Smooth muscle cell (in vitro differentiated cells): ENCODE data around the gene RBM12. TPM values are rescaled to one million over a fixed set of nuclear protein-coding genes. Genes with fewer than 3 reads are reported as not detected.

ENCODE experiments used
- DNase-seq: peaks from one replicate; lab custom pipeline; 2025; ENCODE audit not compliant: unreplicated experiment; lab: John Stamatoyannopoulos, UW
- H2AFZ ChIP-seq: fragments of 200-600 bp; sonication (generic); 2 replicates; pipeline ENCODE4 v1.6.0; 2016; ENCODE audit warnings: antibody characterized with exemption, low read depth, mild to moderate bottlenecking
- H3F3A ChIP-seq: fragments of 200-600 bp; sonication (generic); 2 replicates; pipeline ENCODE4 v1.6.0; 2017; ENCODE audit warnings: antibody characterized with exemption, low read depth
- H3K27ac ChIP-seq: fragments of 200-600 bp; sonication (generic); 2 replicates; pipeline ENCODE4 v1.5.1; 2016; ENCODE audit warnings: low read depth, mild to moderate bottlenecking
- H3K27me3 ChIP-seq: fragments of 200-600 bp; sonication (generic); 2 replicates; pipeline ENCODE4 v1.6.1; 2016; ENCODE audit warnings: low read depth, mild to moderate bottlenecking
- H3K36me3 ChIP-seq: fragments of 200-600 bp; sonication (generic); 2 replicates; pipeline ENCODE4 v1.5.1; 2016; ENCODE audit warnings: low read depth
- H3K4me1 ChIP-seq: fragments of 200-600 bp; sonication (generic); 2 replicates; pipeline ENCODE4 v1.5.1; 2016; ENCODE audit warnings: low read depth
- H3K4me2 ChIP-seq: fragments of 200-600 bp; sonication (generic); 2 replicates; pipeline ENCODE4 v1.6.0; 2016; ENCODE audit warnings: mild to moderate bottlenecking
- H3K4me3 ChIP-seq: fragments of 200-600 bp; sonication (generic); 2 replicates; pipeline ENCODE4 v1.5.1; 2016; ENCODE audit warnings: mild to moderate bottlenecking
- H3K79me2 ChIP-seq: fragments of 200-600 bp; sonication (generic); 2 replicates; pipeline ENCODE4 v1.6.0; 2016; ENCODE audit warnings: low read depth, mild to moderate bottlenecking
- H3K9ac ChIP-seq: fragments of 200-600 bp; sonication (generic); 2 replicates; pipeline ENCODE4 v1.6.0; 2016; ENCODE audit warnings: low read depth
- H3K9me3 ChIP-seq: fragments of 200-600 bp; sonication (generic); replicated peaks from 2 replicates; pipeline ENCODE4 v1.5.1; 2016; ENCODE audit warnings: low read depth
- H4K20me1 ChIP-seq: fragments of 200-600 bp; sonication (generic); 2 replicates; pipeline ENCODE4 v1.6.0; 2016; ENCODE audit warnings: low read depth
- WGBS: methylation state at CpG from one replicate; pipeline ENCODE4 v1.1.7; 2016; ENCODE audit warnings: low lambda C conversion rate; 5-methylcytosine and 5-hydroxymethylcytosine counted together
- polyA plus RNA-seq: library from polyadenylated mRNA; unstranded; fragments of >200 nt; fragmentation: Nextera tagmentation; extraction: Ambion mirVana; gene quantifications from 2 replicates; pipeline ENCODE4 v1.2.1, GENCODE V29; 2016
- total RNA-seq: library from RNA; depleted of rRNA; stranded (reverse); fragments of >200 nt; gene quantifications from 2 replicates; pipeline ENCODE4 v1.2.3, GENCODE V29; 2014
- TF ChIP-seq, protein P1 (sequence below): fragments of 200-600 bp; sonication (generic); IDR thresholded peaks from 2 replicates; pipeline ENCODE4 v1.5.1; 2017; ENCODE audit warnings: borderline replicate concordance, mild to moderate bottlenecking, antibody characterized with exemption; ENCODE audit not compliant: insufficient read depth, poor library complexity, severe bottlenecking

Gene RBM12
- total and polyA plus RNA-seq, 2 experiments from 2014 or later = 14.5 to 44.2 TPM

DNA sequence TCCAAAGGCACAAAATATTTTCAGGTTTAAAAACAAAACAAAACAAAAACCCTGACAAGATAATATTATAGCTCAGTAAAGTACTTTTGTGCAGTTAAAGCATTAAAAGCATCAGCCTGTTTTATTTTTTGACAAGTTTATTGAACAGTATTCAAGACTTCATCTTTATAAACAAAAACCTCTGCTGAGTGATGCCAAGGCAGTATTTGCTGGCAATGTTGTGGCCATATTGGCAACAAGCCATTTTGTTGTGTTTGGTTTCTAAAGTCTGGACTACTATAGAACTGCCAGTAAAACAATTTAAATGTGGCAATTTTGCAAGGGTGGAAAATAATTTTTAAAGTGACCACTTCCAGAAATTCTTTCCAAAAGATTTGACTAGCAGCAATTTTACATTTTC, 15.9 kb downstream of the RBM12 start:
- Histone ChIP-seq H3F3A (no peaks in the 10 kb centered on the region), H2AFZ (no peak overlapping the region), H3K36me3 (no peaks in the 10 kb centered on the region), H3K9me3 (no peaks in the 10 kb centered on the region), H3K79me2 (peaks cover 100% of the 10 kb centered on the region), H3K4me1 (no peaks in the 10 kb centered on the region), H3K4me3 (no peak overlapping the region), H3K9ac (no peak overlapping the region), H3K27ac (no peak overlapping the region), H4K20me1 (peaks cover 100% of the 10 kb centered on the region), H3K4me2 (no peak overlapping the region), H3K27me3 (no peaks in the 10 kb centered on the region)
- TF ChIP-seq, protein P1, sequence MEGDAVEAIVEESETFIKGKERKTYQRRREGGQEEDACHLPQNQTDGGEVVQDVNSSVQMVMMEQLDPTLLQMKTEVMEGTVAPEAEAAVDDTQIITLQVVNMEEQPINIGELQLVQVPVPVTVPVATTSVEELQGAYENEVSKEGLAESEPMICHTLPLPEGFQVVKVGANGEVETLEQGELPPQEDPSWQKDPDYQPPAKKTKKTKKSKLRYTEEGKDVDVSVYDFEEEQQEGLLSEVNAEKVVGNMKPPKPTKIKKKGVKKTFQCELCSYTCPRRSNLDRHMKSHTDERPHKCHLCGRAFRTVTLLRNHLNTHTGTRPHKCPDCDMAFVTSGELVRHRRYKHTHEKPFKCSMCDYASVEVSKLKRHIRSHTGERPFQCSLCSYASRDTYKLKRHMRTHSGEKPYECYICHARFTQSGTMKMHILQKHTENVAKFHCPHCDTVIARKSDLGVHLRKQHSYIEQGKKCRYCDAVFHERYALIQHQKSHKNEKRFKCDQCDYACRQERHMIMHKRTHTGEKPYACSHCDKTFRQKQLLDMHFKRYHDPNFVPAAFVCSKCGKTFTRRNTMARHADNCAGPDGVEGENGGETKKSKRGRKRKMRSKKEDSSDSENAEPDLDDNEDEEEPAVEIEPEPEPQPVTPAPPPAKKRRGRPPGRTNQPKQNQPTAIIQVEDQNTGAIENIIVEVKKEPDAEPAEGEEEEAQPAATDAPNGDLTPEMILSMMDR = no peak
- no peak for DNase-seq

DNA sequence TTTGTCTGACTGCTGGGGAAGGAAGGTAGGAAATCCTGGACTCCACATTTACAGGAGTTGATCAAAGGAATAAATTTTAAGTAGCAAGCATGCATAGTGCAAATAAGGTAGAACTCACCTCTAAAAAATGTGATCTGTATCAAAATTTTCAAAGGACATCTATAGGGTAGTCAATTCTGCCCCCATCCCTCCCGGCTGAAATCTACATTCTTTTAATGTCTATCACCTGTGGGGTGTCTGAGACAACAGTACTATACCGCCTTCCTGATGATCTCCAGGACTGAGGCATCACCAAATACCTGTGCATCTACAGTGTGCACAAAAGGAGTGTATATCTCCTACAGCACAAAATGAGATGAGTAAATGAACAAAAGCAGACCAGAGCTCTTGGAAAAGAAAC, 19.9 kb downstream of the RBM12 start:
- no peak overlapping the region for H2AFZ ChIP-seq
- TF ChIP-seq, protein P1 = no peak
- WGBS = 87% methylated on average over 2 of the region's 2 CpGs
- H4K20me1 ChIP-seq = peaks cover 100% of the 10 kb centered on the region
- H3K27me3 ChIP-seq = no peaks in the 10 kb centered on the region
- H3F3A ChIP-seq = no peaks in the 10 kb centered on the region
- no peak for DNase-seq
- no peak overlapping the region for H3K4me2 ChIP-seq
- peaks cover 99% of the 10 kb centered on the region for H3K79me2 ChIP-seq
- no peak overlapping the region for H3K27ac ChIP-seq
- no peaks in the 10 kb centered on the region for H3K4me1 ChIP-seq
- H3K4me3 ChIP-seq = no peak overlapping the region
- H3K9ac ChIP-seq = no peak overlapping the region
- no peaks in the 10 kb centered on the region for H3K36me3 ChIP-seq
- no peaks in the 10 kb centered on the region for H3K9me3 ChIP-seq

DNA sequence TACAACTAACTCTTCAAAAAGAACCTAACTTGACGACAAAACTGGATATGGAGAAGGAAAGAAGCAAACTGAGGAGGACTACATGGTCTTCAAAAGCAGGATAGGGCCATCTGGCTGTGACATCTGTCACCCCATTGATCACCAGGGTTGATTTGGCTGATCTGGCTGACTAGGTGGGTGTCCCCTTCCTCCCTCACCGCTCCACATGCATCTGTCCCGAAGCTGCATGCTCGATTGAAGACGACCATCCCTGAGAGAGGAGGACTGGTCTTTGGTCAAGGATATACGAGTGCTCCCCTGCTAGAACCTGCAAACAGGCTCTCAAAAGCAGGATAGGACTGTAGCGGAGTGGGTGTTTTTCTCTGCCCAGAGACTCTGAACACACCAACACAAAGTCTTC, 21.7 kb downstream of the RBM12 start:
- Histone ChIP-seq H3K36me3 (no peaks in the 10 kb centered on the region), H2AFZ (no peak overlapping the region), H3K4me2 (no peak overlapping the region), H3K4me3 (no peak overlapping the region), H4K20me1 (peaks cover 100% of the 10 kb centered on the region), H3K27ac (no peak overlapping the region), H3K79me2 (peaks cover 99% of the 10 kb centered on the region), H3K9ac (no peak overlapping the region), H3F3A (no peaks in the 10 kb centered on the region), H3K27me3 (no peaks in the 10 kb centered on the region), H3K4me1 (no peaks in the 10 kb centered on the region), H3K9me3 (no peaks in the 10 kb centered on the region)
- WGBS = 96% methylated on average over 7 of the region's 7 CpGs
- TF ChIP-seq, protein P1 = no peak
- DNase-seq = no peak

DNA sequence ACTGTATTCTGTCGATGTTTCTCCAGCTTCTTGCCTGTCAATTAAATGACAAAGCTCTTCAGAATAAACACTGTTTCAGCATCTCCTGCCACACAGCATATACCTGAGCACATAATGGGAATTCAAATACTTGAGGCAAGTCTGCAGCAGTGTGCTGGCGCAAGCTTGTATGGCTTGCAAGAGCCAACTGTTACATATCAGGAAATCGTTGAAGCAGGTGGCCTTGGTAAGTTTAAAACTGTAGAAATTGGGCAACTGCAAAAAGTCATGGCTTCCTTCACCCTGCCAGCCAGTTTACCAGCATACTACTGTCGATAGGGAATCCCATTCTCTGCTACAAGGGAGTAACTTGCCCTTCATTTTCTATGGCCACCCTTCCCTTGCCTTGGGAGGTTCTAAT, 23.0 kb downstream of the RBM12 start:
- Histone ChIP-seq H3K79me2 (peaks cover 99% of the 10 kb centered on the region), H3K27me3 (no peaks in the 10 kb centered on the region), H3K9ac (no peak overlapping the region), H3K4me2 (no peak overlapping the region), H3F3A (no peaks in the 10 kb centered on the region), H3K4me3 (no peak overlapping the region), H3K4me1 (no peaks in the 10 kb centered on the region), H2AFZ (no peak overlapping the region), H3K9me3 (no peaks in the 10 kb centered on the region), H3K27ac (no peak overlapping the region), H4K20me1 (peaks cover 100% of the 10 kb centered on the region), H3K36me3 (no peaks in the 10 kb centered on the region)
- TF ChIP-seq, protein P1 = no peak
- no peak for DNase-seq
- 92% methylated on average over 4 of the region's 4 CpGs for WGBS
